ENCODE data around the gene IFIT1.
"Not testable (repeated sequence)": the region's sequence is repeated elsewhere in the genome, so short reads cannot be mapped to it uniquely, and the experiment has no call there.

Gene IFIT1

GRCh38 chr10:89442289-89442688, 49.9 kb downstream of the IFIT1 start:
- DNase-seq = no peak

- not testable (repeated sequence) for DNase-seq
Measured at GRCh38 chr10:89444819-89445218, 52.4 kb downstream of the IFIT1 start.

DNA sequence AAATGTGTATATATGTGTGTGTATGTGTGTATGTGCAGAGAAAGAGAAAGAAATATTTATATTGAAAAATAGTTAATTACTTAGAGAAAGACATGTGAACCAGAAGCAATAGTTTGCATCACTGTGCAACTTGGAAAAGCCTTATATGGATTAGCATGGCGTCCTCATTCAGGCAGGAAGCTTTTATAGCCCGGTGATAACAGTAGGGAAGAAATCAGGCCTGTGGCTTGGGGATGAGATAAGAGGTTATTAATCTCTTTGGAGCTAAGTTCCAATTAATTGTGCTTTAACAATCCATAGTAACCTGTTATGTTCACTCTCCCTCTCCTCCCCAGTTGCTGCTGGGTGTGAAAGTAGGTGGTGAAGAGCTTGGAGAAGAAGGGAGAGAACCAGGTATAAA, 58.5 kb downstream of the IFIT1 start:
- no peak for DNase-seq

DNA sequence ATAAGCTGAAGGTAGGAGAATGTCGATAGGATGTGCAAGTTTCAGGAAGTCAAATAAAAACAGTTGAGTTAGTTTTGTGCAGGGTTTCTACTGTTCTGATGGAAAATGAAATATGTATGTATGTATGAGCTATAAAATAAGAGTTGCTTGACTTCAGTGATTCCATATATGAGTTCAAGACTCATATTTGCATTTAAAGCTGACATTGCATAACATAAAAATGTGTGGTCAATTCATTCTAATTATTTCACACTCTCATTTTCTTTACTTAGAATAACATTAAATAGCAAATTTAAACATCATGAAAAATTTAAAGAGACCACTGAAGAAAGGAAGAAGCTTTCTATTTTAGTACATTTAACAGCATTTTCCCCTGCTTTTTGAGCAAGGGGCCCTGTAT, 59.8 kb downstream of the IFIT1 start:
- DNase-seq = no peak

DNA sequence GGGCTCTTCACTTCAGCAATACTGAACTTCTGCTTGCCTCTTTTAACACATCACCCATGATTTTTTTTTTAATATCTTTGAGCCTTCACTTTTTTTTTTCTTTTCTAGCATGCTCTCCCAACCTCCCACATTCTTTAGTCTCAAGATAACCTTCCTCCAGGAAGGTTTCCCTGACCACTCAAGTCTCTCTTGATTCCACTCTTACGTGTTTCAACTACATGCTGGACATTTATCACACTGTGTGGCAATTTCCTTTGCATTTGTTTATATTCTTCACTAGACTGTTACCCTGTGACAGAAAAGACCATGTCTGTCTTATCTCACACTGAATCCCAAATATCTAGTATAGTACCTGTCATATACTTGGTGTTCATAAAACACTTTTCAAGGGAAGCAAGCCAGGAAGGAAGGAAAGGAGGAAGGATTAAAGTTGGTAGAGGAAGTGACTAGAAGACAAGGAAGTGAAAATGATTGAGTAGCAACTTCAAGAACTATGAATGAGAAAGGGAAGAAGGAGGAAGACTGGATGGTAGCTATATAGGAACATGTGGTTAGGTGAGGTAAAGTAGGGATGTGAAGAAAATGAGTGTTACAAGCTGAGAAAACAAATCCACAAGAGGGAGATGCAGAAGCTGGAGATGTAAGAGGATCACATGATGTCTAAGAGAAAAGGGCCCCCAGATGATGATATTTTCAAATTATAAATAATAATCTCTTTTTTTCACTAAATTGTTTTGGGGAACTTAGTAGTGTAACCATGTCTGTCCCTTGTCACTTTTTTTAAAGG, 62.3 kb downstream of the IFIT1 start:
- DNase-seq = no peak
